ENCODE results near the gene RSPH4A.
A peak's percentile ranks its signal among the peaks of the same experiment; 100 is the strongest.
"Not testable (repeated sequence)": the region's sequence is repeated elsewhere in the genome, so short reads cannot be mapped to it uniquely, and the experiment has no call there.

RSPH4A gene

GRCh38 chr6:116625872-116626271 is 9.6 kb downstream of the RSPH4A start:
- DNase-seq (ENCODE audit: low spot score), result no peak

DNA sequence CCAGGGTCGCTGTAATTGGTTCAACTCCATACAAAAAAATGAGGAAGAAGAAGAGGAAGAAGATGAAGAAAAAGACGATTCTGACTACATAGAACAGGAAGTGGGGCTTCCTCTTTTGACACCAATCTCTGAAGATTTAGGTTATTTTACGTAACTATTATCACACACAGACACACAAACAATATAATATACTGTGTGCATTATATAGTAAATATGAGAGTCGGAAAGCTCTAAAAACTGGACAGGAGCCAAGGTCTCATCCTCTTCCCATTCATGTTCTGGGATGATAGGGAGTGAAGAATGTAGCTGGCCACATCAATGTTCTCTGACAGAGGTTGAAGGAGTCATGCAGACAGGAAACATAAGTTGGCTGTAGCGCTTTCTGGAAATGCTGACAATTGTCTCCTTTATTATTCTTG is 13.3 kb downstream of the RSPH4A start:
- DNase-seq (ENCODE audit: low spot score), result no peak

- DNase-seq (ENCODE audit: low spot score), result no peak
These were observed 15.2 kb downstream of the RSPH4A start for GRCh38 chr6:116631379-116631990.

- DNase-seq (ENCODE audit: low spot score), result no peak
These were observed 17.4 kb downstream of the RSPH4A start for GRCh38 chr6:116633685-116634084.

DNA sequence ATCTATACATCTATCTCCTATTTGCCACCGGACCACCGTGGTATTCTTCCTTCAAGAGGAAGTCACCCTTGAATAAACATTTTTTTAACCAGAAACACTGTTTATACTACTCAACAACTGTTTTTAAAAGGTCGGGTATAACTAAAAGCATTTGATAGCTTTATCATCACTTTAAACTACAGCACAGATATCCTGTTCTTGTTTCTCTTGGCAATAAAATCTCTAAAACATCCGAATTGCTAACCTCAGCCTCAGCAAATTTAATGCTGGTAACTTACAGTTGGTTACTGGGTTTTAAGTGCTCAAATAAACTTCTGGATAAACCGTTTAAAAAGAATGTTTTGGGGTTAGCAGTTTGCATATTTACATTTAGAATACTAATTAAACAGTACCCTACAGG is 31.9 kb downstream of the RSPH4A start:
- no peak for DNase-seq (ENCODE audit: low spot score)

DNA sequence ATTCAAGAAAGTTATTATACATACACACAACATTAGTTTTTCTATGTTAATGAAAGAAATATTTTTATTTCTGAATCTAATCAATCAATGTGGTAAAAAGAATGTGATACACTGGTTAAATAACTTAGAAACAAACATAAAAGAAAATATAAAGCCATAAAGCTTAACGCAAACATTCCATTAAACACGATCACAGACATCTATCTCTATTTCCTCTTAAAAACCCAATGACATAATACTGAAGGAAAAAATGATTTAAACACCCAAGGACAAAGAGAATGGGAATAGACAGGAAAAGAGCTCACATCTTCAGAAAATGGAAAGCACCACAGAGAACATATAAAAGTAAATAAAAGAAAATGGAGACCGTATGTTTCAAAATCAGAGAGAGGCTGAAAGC is 32.9 kb downstream of the RSPH4A start:
- DNase-seq (ENCODE audit: low spot score), result no peak

GRCh38 chr6:116651916-116652315 is 35.6 kb downstream of the RSPH4A start:
- no peak for DNase-seq (ENCODE audit: low spot score)

GRCh38 chr6:116661594-116661993 is 45.3 kb downstream of the RSPH4A start:
- no peak for DNase-seq (ENCODE audit: low spot score)

- no peak for DNase-seq (ENCODE audit: low spot score)
These were observed 45.9 kb downstream of the RSPH4A start for GRCh38 chr6:116662202-116662601.

GRCh38 chr6:116663308-116663707 is 47.0 kb downstream of the RSPH4A start:
- no peak for DNase-seq (ENCODE audit: low spot score)

- not testable (repeated sequence) for DNase-seq (ENCODE audit: low spot score)
These were observed 47.9 kb downstream of the RSPH4A start for GRCh38 chr6:116664169-116664568.

DNA sequence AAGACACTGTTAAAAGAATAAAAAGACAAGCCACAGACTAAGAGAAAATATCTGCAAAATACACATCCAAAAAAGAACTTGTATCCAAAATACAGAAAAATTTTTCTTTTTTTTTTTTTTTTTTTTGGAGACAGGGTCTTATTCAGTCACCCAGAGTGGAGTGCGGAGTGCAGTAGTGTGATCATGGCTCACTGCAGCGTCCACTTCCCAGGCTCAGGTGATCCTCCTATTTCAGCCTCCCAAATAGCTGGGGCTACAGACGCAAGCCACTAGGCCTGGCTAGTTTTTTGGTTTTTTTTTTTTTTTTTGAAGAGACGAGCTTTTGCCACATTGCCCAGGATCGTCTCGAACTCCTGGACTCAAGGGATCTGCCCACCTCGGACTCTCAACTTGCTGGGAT is 49.2 kb downstream of the RSPH4A start:
- no peak for DNase-seq (ENCODE audit: low spot score)

GRCh38 chr6:116666869-116667268 is 50.6 kb downstream of the RSPH4A start:
- DNase-seq (ENCODE audit: low spot score), result peak; percentile 56

- no peak for DNase-seq (ENCODE audit: low spot score)
These were observed 51.3 kb downstream of the RSPH4A start for GRCh38 chr6:116667623-116668022.

GRCh38 chr6:116672306-116672705 is 56.0 kb downstream of the RSPH4A start:
- no peak for DNase-seq (ENCODE audit: low spot score)

GRCh38 chr6:116676021-116676420 is 59.7 kb downstream of the RSPH4A start:
- DNase-seq (ENCODE audit: low spot score), result no peak

DNA sequence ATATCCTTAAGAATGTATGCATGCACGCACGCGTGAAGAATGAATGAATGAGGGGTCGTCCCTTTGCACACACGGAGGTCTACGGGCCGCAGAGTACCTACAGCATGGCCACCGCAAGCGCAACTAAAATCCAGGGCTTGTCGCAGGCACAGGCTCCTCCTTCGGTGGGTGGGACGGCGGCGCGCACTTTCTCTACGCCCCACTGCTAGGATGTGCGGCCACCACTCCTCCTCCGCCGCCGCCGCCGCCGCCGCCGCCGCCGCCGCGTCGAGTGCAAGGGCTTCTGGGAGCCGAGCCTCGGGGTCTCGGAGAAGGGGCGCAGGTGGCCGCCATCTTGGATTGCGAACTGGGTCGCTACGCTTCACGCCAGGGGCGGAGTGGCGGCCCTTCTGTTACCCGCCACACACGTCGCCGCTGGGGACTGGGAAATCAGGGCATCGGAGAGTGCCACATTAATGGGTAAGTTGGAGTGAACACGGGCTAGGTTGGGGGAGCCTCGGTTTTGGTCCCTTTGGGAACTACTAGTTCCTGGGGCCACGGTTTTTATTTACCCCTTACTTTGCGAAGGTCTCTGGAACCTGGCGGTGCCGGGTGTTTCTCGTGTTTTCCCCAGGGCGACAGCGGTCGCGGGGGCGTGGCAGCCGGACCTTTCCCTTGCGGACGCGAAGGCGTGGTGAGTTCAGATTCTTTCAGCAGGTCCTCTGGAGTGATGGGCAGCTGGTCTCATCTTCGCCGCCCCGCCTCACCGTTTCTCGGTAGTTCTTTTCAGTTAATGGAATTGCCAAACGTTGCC is 64.8 kb downstream of the RSPH4A start, which contains the start of gene KPNA5:
Gene KPNA5 (plus strand): TSS at position 332 of the 793 bp plus-strand sequence. CDS start 124 bp downstream, at position 456.
- DNase-seq (ENCODE audit: low spot score), result peak; percentile 75

DNA sequence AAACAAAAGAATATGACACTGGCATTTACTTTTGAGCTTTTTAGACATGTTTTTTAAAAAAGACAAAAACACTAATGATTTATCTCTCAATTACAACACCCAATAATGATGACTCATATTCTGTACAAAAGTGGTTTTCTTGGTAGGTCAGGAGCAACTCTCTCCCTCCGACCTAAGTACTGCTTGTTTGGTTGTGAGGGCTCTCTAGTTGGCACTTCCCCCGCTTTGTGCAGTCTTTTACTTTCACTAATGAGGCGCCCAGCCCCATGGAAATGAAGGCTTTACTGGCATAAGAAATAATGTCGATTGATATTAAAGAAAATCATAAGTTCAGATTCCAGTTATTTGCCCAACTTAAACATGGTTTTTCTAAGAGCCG is 66.0 kb downstream of the RSPH4A start:
- peak; percentile 15 for DNase-seq (ENCODE audit: low spot score)

All from hematopoietic multipotent progenitor cell treated with erythropoietin and hydrocortisone succinate and interleukin-3 and kit ligand, for 15 days (in vitro differentiated cells).